Activated T-cell treated with anti-CD3 and anti-CD28 coated beads for 1 hour (primary cell): ENCODE measurements around the gene PRKG1.
"Not testable (repeated sequence)": the region's sequence is repeated elsewhere in the genome, so short reads cannot be mapped to it uniquely, and the experiment has no call there.

Experiments
- DNase-seq: peaks from one replicate; pipeline ENCODE4 v3.0.0-alpha.2; 2020; ENCODE audit warnings: low read depth

Gene PRKG1

GRCh38 chr10:51227897-51228713 is 153.8 kb downstream of the PRKG1 start:
- DNase-seq: no peak

DNA sequence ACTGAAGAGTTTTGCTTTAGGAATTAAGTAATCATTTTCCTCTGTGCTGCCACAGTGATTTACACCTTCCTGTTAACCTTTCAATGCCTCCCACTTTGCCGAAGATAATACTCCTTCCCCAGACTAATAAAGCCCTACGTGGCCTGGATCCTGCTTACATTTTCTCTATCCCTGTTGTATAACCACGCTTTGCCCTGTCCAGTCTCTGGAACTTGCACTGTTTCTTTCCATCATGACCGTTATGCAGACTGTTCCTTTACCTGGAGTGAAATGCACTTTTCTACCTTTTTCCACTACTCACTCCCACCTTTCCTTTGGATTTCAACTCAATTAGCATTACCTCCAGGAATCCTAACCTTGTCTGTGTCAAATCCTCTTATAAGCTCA is 154.4 kb downstream of the PRKG1 start:
- no peak for DNase-seq

GRCh38 chr10:51230887-51231585 is 156.7 kb downstream of the PRKG1 start:
- no peak for DNase-seq

- DNase-seq: no peak
Measured at GRCh38 chr10:51231754-51232153, 157.5 kb downstream of the PRKG1 start.

DNA sequence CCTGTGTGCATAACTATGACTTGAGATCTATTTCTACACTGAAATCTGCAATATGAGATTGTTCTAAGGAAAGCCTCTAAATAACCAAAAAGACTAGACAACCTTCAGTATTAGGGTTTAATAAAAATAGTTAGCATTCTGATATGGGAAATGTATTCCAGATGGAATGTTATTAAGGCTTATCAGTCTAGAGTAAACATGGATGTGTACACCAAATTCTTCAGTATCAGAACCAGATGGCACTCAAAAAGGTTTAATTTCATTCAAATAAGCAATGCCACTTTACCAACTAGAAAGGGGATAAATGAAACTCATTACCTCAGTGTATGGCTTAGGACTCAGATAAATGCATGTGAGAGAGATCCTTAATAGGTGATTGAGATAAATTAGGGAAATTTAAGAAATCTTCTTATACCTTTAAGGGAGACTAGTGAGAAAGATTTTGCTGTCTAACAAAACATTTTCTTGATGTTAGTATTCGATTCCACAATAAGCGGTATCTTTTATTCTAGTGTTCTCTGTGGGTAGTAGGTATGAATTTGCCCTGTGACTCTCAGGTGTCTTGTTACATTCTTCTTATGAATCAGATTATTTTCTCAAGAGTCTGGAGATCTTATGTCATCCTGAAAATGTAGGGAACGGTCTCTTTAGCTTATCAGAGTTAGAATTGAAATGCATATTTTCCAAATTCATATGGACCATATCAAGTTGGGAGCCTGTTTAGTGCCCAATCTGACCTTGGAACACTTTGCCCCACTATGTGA is 159.2 kb downstream of the PRKG1 start:
- DNase-seq: no peak

- DNase-seq: no peak
Measured at GRCh38 chr10:51235865-51236264, 161.6 kb downstream of the PRKG1 start.

- DNase-seq: no peak
Measured at GRCh38 chr10:51239006-51239405, 164.7 kb downstream of the PRKG1 start.

- DNase-seq: no peak
Measured at GRCh38 chr10:51241461-51241860, 167.2 kb downstream of the PRKG1 start.

DNA sequence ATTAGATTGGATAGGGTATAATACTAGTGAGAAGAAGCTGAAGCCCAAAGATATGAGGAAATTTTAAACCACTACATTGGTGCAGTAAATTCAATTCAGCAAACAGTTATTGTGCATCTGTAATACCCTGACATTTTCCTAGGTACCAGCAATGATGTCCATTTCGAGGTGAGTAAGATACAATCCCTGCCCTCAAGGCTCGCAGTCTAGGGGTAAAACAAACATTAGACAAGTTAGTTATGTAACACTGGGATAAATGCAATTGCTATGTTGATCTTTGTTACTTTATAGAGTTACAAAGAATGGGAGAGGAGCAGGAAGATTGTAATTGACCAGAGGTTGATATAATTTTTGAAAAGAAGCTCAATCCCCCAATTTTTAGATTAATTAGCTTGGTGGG is 168.1 kb downstream of the PRKG1 start:
- no peak for DNase-seq

DNA sequence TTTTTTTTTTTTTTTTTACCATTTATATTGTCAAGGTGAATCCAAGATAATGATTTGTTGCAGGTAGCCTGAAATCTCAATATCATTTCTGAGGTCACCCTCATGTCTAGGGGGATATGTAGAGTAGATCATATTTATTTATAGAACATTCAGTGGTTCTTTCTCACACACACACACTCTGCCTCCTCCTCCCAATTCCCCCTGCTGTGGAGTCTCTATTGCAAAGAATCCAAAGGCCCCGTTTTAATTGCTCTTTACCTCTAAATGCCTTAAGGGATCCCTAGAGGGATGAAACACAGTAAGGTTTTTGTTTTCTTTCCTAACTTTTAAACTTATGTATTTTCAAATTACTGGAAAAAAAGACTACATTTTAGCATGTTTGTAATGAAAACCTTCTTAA is 170.0 kb downstream of the PRKG1 start:
- no peak for DNase-seq

GRCh38 chr10:51244748-51245490 is 170.6 kb downstream of the PRKG1 start:
- DNase-seq: no peak

- DNase-seq: no peak
Measured at GRCh38 chr10:51246156-51246555, 171.9 kb downstream of the PRKG1 start.

DNA sequence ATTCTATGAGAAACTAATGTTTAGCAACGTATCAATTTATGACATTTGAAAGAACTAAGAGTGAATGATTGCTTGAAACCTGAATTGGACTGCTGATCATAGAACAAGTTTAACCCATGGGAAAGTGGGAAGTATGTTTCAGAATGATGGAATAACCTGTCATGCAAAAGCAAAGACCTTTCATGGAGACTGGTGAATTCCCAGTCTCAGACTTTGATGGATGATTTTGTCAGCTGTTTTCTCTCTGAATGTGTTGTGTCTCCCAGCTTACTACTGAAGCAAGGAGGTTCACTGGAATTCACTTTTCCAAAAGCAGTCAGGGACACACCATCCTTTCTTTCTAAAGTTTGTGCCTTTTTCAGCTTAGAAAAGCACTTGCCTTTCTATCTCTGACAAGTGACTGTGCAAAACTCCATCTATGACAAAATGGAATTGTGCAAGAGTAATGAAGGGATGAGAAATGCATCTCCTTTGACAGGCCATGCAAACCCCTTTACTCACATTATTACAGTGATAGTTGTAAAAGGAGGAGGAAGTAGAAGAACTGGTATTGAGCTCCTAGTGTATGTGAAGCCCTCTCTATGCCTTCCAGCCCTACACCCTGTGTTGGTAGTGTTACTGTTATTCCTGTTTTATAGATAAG is 176.1 kb downstream of the PRKG1 start:
- DNase-seq: no peak

DNA sequence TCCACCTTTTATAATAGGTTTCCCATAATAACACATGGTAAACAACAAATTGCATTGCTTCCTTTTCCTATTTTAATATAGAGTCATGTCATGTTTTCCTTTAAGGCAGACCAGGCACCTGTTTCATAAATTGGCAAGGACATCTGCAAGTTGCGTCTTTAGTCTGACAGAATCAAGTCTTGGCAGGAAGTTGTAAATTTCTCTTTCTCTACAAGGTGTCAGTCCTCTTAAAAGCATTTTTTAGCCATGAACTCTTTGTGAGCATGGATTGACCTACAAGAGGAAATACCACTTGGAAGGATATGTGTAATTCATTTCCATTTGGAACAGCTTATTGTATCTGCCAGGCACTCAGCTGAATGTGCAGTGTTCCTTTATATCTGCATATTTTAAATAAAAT is 176.8 kb downstream of the PRKG1 start:
- DNase-seq: no peak

GRCh38 chr10:51255381-51255780 is 181.1 kb downstream of the PRKG1 start:
- no peak for DNase-seq

DNA sequence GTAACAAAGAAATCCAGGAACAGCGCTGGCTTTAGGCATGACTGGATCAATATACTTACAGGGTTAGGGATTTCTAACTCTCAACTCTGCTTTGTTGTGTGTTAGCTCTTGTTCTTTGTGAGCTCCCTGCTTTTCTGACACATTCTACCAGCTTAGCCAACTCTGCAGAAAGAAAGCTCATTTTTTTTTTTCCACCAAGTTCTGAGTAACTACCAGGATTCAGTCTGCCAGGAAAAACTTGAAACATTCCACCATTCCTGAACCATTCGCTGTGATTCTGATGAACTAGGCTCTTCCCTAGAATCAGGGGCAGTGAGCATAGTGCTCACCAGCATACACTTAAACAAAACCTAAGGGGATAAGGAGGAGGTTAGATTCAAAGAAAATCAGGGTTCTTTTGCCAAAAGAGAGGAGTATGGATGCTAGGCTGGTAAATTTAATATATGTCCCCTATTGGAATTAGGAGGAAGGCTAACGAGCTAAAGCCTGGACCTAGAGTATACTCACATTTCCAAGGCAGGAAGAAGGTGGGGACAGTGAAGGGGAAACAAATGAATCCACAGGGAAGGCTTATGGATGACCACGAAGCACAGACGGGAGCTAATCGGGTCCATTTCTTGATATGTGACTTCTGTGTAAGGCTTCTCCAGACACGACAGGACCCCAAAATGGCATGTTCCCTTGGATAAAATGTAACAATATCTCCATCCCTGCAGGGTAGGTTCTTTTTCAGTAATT is 183.4 kb downstream of the PRKG1 start:
- DNase-seq: no peak

DNA sequence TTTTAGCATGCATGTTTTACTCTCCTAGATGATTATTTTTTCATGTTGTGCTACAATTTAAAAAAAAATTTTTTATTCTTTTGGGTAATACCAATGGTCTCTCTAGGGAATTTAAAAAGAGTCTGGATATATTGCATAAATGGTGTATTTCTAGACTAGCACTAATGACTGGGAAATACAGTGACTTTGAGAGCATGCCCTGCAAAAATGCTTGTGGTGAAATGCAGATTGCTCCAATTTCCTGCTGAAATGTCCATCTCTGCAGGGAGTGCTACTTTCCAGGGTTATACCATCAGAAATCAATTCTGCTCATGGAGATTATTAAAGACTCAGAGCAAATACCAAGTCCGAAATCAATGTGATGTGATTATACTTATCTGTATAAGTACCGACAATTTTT is 186.1 kb downstream of the PRKG1 start:
- no peak for DNase-seq

DNA sequence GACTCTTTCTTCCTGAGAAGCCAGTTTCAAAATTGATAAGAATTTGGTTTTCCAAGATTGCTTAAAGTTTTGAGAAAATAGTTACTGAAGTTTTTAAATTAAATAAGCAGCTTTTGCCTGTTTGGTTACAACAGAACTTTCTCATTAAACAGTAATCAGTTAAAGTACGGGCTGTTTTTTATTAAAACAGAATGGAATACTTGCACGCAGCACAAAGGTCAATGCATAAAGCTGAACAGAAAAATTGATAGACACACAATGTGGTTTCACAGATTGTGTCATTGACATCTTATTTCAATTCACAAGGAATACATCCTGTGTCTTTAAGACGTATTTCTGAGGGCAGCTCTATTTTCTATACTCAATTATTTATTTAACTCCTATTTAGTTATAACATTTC is 192.2 kb downstream of the PRKG1 start:
- no peak for DNase-seq

DNA sequence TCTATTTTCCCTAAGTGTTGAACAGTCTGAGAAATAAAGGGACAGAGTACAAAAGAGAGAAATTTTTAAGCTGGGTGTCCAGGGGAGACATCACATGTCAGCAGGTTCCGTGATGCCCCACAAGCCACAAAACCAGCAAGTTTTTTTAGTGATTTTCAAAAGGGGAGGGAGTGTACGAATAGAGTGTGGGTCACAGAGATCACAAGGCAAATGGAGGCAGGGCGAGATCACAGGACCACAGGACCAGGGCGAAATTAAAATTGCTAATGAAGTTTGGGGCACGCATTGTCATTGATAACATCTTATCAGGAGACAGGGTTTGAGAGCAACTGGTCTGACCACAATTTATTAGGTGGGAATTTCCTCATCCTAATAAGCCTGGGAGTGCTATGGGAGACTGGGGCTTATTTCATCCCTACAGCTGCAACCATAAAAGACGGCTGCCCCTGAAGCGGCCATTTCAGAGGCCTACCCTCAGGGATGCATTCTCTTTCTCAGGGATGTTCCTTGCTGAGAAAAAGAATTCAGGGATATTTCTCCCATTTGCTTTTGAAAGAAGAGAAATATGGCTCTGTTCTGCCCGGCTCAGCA is 193.8 kb downstream of the PRKG1 start:
- not testable (repeated sequence) for DNase-seq

GRCh38 chr10:51269821-51270220 is 195.5 kb downstream of the PRKG1 start:
- no peak for DNase-seq
